ENCODE data around the gene GPR176.
"Not testable (repeated sequence)": the region's sequence is repeated elsewhere in the genome, so short reads cannot be mapped to it uniquely, and the experiment has no call there.

DNA sequence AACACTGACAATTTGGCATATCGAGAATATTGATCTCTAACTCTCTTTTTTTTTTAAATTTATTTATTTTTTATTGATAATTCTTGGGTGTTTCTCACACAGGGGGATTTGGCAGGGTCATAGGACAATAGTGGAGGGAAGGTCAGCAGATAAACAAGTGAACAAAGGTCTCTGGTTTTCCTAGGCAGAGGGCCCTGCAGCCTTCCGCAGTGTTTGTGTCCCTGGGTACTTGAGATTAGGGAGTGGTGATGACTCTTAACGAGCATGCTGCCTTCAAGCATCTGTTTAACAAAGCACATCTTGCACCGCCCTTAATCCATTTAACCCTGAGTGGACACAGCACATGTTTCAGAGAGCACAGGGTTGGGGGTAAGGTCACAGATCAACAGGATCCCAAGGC, 27.0 kb downstream of the GPR176 start:
- TF ChIP-seq, protein P1, sequence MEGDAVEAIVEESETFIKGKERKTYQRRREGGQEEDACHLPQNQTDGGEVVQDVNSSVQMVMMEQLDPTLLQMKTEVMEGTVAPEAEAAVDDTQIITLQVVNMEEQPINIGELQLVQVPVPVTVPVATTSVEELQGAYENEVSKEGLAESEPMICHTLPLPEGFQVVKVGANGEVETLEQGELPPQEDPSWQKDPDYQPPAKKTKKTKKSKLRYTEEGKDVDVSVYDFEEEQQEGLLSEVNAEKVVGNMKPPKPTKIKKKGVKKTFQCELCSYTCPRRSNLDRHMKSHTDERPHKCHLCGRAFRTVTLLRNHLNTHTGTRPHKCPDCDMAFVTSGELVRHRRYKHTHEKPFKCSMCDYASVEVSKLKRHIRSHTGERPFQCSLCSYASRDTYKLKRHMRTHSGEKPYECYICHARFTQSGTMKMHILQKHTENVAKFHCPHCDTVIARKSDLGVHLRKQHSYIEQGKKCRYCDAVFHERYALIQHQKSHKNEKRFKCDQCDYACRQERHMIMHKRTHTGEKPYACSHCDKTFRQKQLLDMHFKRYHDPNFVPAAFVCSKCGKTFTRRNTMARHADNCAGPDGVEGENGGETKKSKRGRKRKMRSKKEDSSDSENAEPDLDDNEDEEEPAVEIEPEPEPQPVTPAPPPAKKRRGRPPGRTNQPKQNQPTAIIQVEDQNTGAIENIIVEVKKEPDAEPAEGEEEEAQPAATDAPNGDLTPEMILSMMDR (conservative IDR thresholded peaks at IDR 0.05; ENCODE audit: low read length) = not testable (repeated sequence)
- TF ChIP-seq EZH2phosphoT487 (IDR thresholded peaks at IDR 0.05; ENCODE audit: borderline replicate concordance, low read depth, low read length) = not testable (repeated sequence)

Data from OCI-LY7 (cell line).